ENCODE measurements around the gene ATP10B. TPM values are rescaled to one million over a fixed set of nuclear protein-coding genes. Genes with fewer than 3 reads are reported as not detected.

The ATP10B gene
- total and polyA plus RNA-seq, 2 of the 13 experiments (the other 11 are each of a cell fraction or from before 2014, with no cell fraction given) = not detected

GRCh38 chr5:160523502-160524163, 328.4 kb downstream of the ATP10B start:
- DNase-seq (ENCODE audit: low spot score) (no peak), ATAC-seq (no peak), FAIRE-seq (no peak)
- peaks cover 7% of the 10 kb centered on the region; the same call in 1 of the 2 replicates for H3K4me1 ChIP-seq (ENCODE audit: insufficient read depth, low read length)
- no peak overlapping the region for H3K4me2 ChIP-seq (ENCODE audit: low read depth, low read length)
- BruUV-seq (replicated peaks) = no TSS peak
- no peaks in the 10 kb centered on the region for H3K36me3 ChIP-seq (replicated peaks in 1 of 2; ENCODE audit: control insufficient read depth in 1 of 2, insufficient read depth in 2 of 2, low read length in 2 of 2)
- H2AFZ ChIP-seq (ENCODE audit: low read length) = no peak overlapping the region
- WGBS (ENCODE audit: low lambda C conversion rate) = 6% methylated on average over 4 of the region's 4 CpGs
- peaks cover 0 to 7% of the 10 kb centered on the region in 2 experiments; a peak in 1 of 5 replicates for H3K27me3 ChIP-seq (ENCODE audit: control insufficient read depth in 1 of 2, insufficient read depth in 2 of 2, low read length in 2 of 2)
- in situ Hi-C loops (cut with HindIII; ENCODE audit: extremely low pct_ligation_motif_present, low pct_unique_long_range_greater_than_20kb) (loop anchor here (25.0 kb wide), 1 partner anchor 264 kb away; no protein-coding TSS in a partner anchor), intact Hi-C loops (cut with micrococcal nuclease; ENCODE audit: unreplicated experiment) (no loop called here)
- ChIA-PET CTCF (ENCODE audit: low intra/inter-chr PET ratio, low total read pairs) (no interaction called here), POLR2A (no interaction called here)
- no peaks in the 10 kb centered on the region for H3K9me3 ChIP-seq (ENCODE audit: low read length)
- H3K79me2 ChIP-seq (ENCODE audit: insufficient read depth, low read length) = no peaks in the 10 kb centered on the region
- no peaks in the 10 kb centered on the region for H4K20me1 ChIP-seq (ENCODE audit: insufficient read depth, low read length)
- TF ChIP-seq ETS1 (CRISPR knock-in tag; IDR thresholded peaks at IDR 0.05) (no peak), ATM (IDR thresholded peaks at IDR 0.05; ENCODE audit: borderline replicate concordance) (no peak), ZSCAN25 (CRISPR knock-in tag; IDR thresholded peaks at IDR 0.05) (no peak), PRDM15 (CRISPR knock-in tag; IDR thresholded peaks at IDR 0.05) (no peak), ZC3H4 (CRISPR knock-in tag; IDR thresholded peaks at IDR 0.05; ENCODE audit: borderline replicate concordance) (no peak), MTA1 (CRISPR knock-in tag; IDR thresholded peaks at IDR 0.05; ENCODE audit: borderline replicate concordance) (no peak), MXD3 (CRISPR knock-in tag; IDR thresholded peaks at IDR 0.05) (no peak), ZNF136 (CRISPR knock-in tag; IDR thresholded peaks at IDR 0.05; ENCODE audit: low read depth) (no peak), CAMTA2 (CRISPR knock-in tag; IDR thresholded peaks at IDR 0.05; ENCODE audit: borderline replicate concordance) (no peak), ZSCAN31 (CRISPR knock-in tag; IDR thresholded peaks at IDR 0.05; ENCODE audit: low read depth) (no peak), THAP7 (CRISPR knock-in tag; IDR thresholded peaks at IDR 0.05) (no peak), PRMT3 (CRISPR knock-in tag; IDR thresholded peaks at IDR 0.05; ENCODE audit: borderline replicate concordance, low read depth) (no peak), SMYD3 (CRISPR knock-in tag; IDR thresholded peaks at IDR 0.05) (no peak), TAF15 (IDR thresholded peaks at IDR 0.05; ENCODE audit: low read depth, low read length, poor library complexity, severe bottlenecking) (no peak), REL (CRISPR knock-in tag; conservative IDR thresholded peaks at IDR 0.05) (no peak)
- H3K27ac ChIP-seq (ENCODE audit: extremely low read length, insufficient read depth, low read length) = no peak overlapping the region
- H3K4me3 ChIP-seq (replicated peaks in 1 of 3; ENCODE audit: insufficient read depth in 1 of 3, low read depth in 2 of 3, low read length in 3 of 3) = no peak overlapping the region
- no peak overlapping the region for H3K9ac ChIP-seq (ENCODE audit: insufficient read depth, low read depth, low read length)
